Natural killer cell (primary cell): ENCODE results near the gene LRIT2. TPM values are rescaled to one million over a fixed set of nuclear protein-coding genes. Genes with fewer than 3 reads are reported as not detected.

Experiments used
- ATAC-seq, 3 donors: fragments of 150-1000 bp in 2 of 3; fragments of 200-7000 bp in 1 of 3; cut with Tn5 transposase; 1 replicate in 1 of 3; 2 replicates in 2 of 3; pipeline ENCODE4 v1.10.0; 2021; ENCODE audit warnings: mild to moderate bottlenecking in 2 of 3, moderate library complexity in 2 of 3
- DNase-seq, 2 donors: peaks; one replicate each; pipeline versions ENCODE4 v3.0.0 to v3.0.0-alpha.2; 2013 to 2021; ENCODE audit warnings: mixed read lengths in 1 of 2
- H3K27ac ChIP-seq: one replicate; pipeline ENCODE4 v1.5.1; 2013; ENCODE audit warnings: mild to moderate bottlenecking, low read length
- H3K27me3 ChIP-seq: one replicate; pipeline ENCODE4 v1.6.1; 2013; ENCODE audit warnings: low read length; ENCODE audit not compliant: control insufficient read depth, insufficient read depth
- H3K36me3 ChIP-seq: one replicate; pipeline ENCODE4 v1.6.1; 2013; ENCODE audit warnings: low read length; ENCODE audit not compliant: control insufficient read depth, insufficient read depth
- H3K4me1 ChIP-seq: one replicate; pipeline ENCODE4 v1.6.1; 2013; ENCODE audit warnings: low read length; ENCODE audit not compliant: control insufficient read depth, insufficient read depth
- H3K4me3 ChIP-seq: one replicate; pipeline ENCODE4 v1.5.1; 2013; ENCODE audit warnings: low read length
- H3K9me3 ChIP-seq: one replicate; pipeline ENCODE4 v1.6.1; 2013; ENCODE audit warnings: low read length; ENCODE audit not compliant: control insufficient read depth, insufficient read depth
- H3K27ac Mint-ChIP-seq, 2 donors: one replicate each; pipeline ENCODE4 v1.8.0; 2022; ENCODE audit warnings: mild to moderate bottlenecking in 2 of 2, mixed read lengths in 2 of 2, moderate library complexity in 1 of 2
- H3K27me3 Mint-ChIP-seq, 2 donors: one replicate each; pipeline ENCODE4 v1.8.0; 2022; ENCODE audit warnings: low read depth in 2 of 2, mixed read lengths in 2 of 2
- H3K36me3 Mint-ChIP-seq: one replicate; pipeline ENCODE4 v1.8.0; 2022; ENCODE audit warnings: mixed read lengths
- H3K4me1 Mint-ChIP-seq, 2 donors: one replicate each; pipeline ENCODE4 v1.8.0; 2022; ENCODE audit warnings: mixed read lengths in 2 of 2
- H3K4me3 Mint-ChIP-seq: one replicate; pipeline ENCODE4 v1.8.0; 2022; ENCODE audit warnings: mild to moderate bottlenecking, moderate library complexity, mixed read lengths
- H3K9me3 Mint-ChIP-seq, 2 donors: one replicate each; pipeline ENCODE4 v1.8.0; 2022; ENCODE audit warnings: mixed read lengths in 2 of 2
- WGBS: methylation state at CpG from one replicate; pipeline ENCODE4 v1.1.7; 2013; ENCODE audit warnings: missing lambda C conversion rate; ENCODE audit not compliant: insufficient coverage; 5-methylcytosine and 5-hydroxymethylcytosine counted together
- intact Hi-C: fragments of 100-400 bp; cut with micrococcal nuclease; formaldehyde crosslinking; loops from one replicate; pipeline ENCODE4 v1.14.2; 2022
- total RNA-seq, 4 donors: library from RNA; stranded (reverse); fragments of 120-200 nt in 1 of 4; gene quantifications; one replicate each; pipeline versions ENCODE4 v1.2.3 to v1.2.4, GENCODE V29; 2013 to 2022
- TF ChIP-seq, protein P1 (sequence below): fragments of 200-600 bp; IDR thresholded peaks from one replicate; pipeline ENCODE4 v1.8.0; 2022; ENCODE audit warnings: antibody characterized with exemption

LRIT2 gene
- total RNA-seq, 3 donors from 2014 or later (not counting 1 experiment from before 2014, with no cell fraction given), result not detected

DNA sequence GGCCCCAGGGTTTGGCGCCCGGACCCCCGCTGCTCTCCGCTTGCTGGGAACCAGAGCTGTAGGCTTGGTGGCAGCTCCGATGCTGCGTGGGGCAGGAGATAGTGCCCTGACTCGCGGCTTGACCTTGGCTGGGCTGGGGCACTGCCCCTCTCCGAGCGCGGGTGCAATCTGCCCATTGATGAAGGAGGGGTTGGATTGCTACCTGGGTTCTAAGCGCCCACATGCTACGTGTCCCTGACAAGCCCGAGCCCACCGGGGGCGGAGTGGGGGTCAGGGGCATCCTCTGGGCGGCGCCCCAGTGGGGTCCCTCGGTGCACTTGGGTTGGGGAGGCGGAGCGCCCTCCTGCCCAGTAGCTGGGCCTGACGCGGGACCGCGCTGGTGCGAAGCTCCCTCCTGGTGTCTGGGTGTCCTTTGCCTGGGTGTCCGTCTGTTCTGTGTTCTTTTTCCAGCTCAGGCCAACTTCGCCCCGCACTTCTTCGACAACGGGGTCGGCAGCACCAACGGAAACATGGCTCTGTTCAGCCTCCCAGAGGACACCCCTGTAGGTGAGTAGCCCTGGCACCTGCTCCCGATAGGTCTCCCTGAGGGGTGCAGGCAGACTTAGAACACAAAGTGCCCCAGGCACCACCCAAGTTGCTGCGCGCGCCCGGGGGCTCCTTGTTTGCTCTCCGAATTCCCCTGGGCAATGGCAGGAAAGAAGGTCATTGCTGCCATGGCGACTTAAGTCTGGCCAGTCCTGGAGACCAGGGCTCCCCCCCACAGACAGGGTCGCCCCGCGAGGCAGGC lies 30.1 kb downstream of the LRIT2 start:
- DNase-seq, result peak in 1 of 2 donors; percentile 11
- H3K9me3 ChIP-seq, result no peaks in the 10 kb centered on the region
- H3K4me3 Mint-ChIP-seq, result peak overlapping the region; percentile 80
- H3K4me1 ChIP-seq, result peaks cover 41% of the 10 kb centered on the region
- H3K9me3 Mint-ChIP-seq, result no peaks in the 10 kb centered on the region
- peak overlapping the region; percentile 50 for H3K4me3 ChIP-seq
- no peak for ATAC-seq
- H3K4me1 Mint-ChIP-seq, result peaks cover 12 to 24% of the 10 kb centered on the region in 2 donors
- no peaks in the 10 kb centered on the region for H3K36me3 ChIP-seq
- TF ChIP-seq, protein P1, sequence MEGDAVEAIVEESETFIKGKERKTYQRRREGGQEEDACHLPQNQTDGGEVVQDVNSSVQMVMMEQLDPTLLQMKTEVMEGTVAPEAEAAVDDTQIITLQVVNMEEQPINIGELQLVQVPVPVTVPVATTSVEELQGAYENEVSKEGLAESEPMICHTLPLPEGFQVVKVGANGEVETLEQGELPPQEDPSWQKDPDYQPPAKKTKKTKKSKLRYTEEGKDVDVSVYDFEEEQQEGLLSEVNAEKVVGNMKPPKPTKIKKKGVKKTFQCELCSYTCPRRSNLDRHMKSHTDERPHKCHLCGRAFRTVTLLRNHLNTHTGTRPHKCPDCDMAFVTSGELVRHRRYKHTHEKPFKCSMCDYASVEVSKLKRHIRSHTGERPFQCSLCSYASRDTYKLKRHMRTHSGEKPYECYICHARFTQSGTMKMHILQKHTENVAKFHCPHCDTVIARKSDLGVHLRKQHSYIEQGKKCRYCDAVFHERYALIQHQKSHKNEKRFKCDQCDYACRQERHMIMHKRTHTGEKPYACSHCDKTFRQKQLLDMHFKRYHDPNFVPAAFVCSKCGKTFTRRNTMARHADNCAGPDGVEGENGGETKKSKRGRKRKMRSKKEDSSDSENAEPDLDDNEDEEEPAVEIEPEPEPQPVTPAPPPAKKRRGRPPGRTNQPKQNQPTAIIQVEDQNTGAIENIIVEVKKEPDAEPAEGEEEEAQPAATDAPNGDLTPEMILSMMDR, result no peak
- H3K27ac Mint-ChIP-seq, result peak overlapping the region in 1 of 2 donors; percentile 76
- 27% methylated on average over 43 of the region's 43 CpGs for WGBS
- intact Hi-C loops, result no loop called here
- H3K27ac ChIP-seq, result no peak overlapping the region
- no peaks in the 10 kb centered on the region for H3K36me3 Mint-ChIP-seq
- no peaks in the 10 kb centered on the region for H3K27me3 Mint-ChIP-seq
- no peaks in the 10 kb centered on the region for H3K27me3 ChIP-seq

DNA sequence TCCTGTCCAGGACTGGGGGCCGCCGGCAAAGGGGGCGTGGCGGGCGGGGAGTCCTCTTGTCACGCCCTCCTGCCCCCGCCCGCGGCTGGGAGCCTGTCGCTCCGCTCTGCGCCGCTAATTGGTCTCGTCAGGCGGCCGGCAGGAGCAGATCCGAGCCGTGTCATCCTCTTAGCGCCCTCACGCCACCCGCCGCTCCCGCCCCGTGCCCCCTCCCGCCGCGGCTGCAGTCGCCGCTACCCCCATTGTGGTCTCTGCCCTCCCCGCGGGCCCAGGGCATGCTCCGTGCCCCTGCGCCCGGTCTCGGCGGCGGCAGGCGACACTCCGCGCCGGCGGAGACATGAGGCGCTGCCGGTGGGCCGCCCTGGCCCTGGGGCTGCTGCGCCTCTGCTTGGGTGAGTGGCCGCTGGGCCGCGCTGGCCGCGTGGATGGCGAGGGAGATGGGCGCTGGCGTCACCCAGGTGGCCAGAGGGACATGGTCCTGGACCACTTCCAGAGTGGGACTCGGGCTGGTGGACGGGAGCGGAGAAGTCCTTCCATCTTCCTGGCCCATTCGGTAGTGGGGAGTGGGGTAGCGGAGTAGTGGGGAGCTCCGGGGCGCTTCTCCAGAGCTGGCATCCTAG lies 30.8 kb downstream of the LRIT2 start, which contains the start of gene CDHR1:
CDHR1 (plus strand) TSS at position 114 of the 620 bp plus-strand sequence; CDS start at position 338, 224 bp downstream.
- under 1% methylated on average over 61 of the region's 61 CpGs for WGBS
- intact Hi-C loops, result no loop called here
- Mint-ChIP-seq H3K9me3 (no peaks in the 10 kb centered on the region), H3K27ac (peak within 1 kb of the TSS in 1 of 2 donors; percentile 76), H3K27me3 (no peaks in the 10 kb centered on the region), H3K36me3 (no peaks in the 10 kb centered on the region), H3K4me1 (peaks cover 12 to 25% of the 10 kb centered on the region in 2 donors), H3K4me3 (peak within 1 kb of the TSS; percentile 80)
- Histone ChIP-seq H3K36me3 (no peaks in the 10 kb centered on the region), H3K27me3 (no peaks in the 10 kb centered on the region), H3K4me3 (peak within 1 kb of the TSS; percentile 50), H3K27ac (no peak within 1 kb of the TSS), H3K4me1 (peaks cover 47% of the 10 kb centered on the region), H3K9me3 (no peaks in the 10 kb centered on the region)
- ATAC-seq, result peak; percentile 81 to 95 (median 91)
- DNase-seq, result peak; percentile 57 to 70
- TF ChIP-seq, protein P1, result no peak

DNA sequence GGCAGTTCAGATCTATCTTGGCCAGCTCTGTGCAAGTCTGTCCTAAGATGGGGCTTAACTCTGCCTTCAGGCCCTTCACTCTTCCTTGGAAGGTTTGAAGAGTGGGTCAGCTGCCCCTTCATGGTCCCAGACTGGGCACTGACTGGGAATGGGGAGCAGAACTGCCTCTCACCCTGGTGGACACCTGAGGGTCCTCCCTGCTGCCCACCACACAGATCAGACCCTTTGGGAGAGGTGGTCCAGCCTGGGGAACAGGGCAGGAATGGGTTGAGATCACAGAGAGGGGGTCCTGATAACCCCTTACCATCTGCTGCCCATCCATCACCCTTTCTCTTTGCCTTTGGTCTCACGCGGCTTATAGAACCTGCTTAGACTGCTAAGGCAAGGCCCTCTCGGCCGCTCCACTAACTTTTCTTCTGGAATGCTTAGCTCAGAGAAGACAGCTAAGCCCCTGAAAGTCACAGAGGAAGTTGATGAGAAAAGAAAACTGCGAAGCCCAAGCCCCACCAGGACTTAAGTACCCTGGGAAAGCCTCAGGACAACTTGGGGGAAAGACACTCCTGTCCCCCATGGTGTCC lies 31.4 kb downstream of the LRIT2 start:
- Histone ChIP-seq H3K4me1 (peaks cover 53% of the 10 kb centered on the region), H3K36me3 (no peaks in the 10 kb centered on the region), H3K27me3 (no peaks in the 10 kb centered on the region), H3K27ac (no peak overlapping the region), H3K9me3 (no peaks in the 10 kb centered on the region), H3K4me3 (peak overlapping the region; percentile 43)
- 38% methylated on average over 5 of the region's 5 CpGs for WGBS
- peak overlapping the region; percentile 80 for H3K4me3 Mint-ChIP-seq
- DNase-seq, result no peak
- no peaks in the 10 kb centered on the region for H3K9me3 Mint-ChIP-seq
- TF ChIP-seq, protein P1, result no peak
- intact Hi-C loops, result no loop called here
- no peaks in the 10 kb centered on the region for H3K27me3 Mint-ChIP-seq
- no peaks in the 10 kb centered on the region for H3K36me3 Mint-ChIP-seq
- no peak for ATAC-seq
- peaks cover 12 to 27% of the 10 kb centered on the region in 2 donors for H3K4me1 Mint-ChIP-seq
- peak overlapping the region in 1 of 2 donors; percentile 76 for H3K27ac Mint-ChIP-seq
